Psoas muscle (tissue), 8 donors: Measurements from ENCODE around the gene NUDT19. TPM values are rescaled to one million over a fixed set of nuclear protein-coding genes. Genes with fewer than 3 reads are reported as not detected.

Experiments
- ATAC-seq, 4 donors: fragments of 200-7000 bp; cut with Tn5 transposase; one replicate each; pipeline ENCODE4 v1.9.1; 2020; ENCODE audit warnings: moderate library complexity in 3 of 4, mild to moderate bottlenecking in 2 of 4
- DNase-seq, 2 donors: peaks; one replicate each; pipeline ENCODE4 v3.0.0-alpha.2; 2020
- H3K27ac ChIP-seq: fragments of 200-600 bp; one replicate; pipeline ENCODE4 v1.8.0; 2022
- H3K27me3 ChIP-seq, 3 donors: fragments of 200-600 bp in 1 of 3; one replicate each; pipeline versions ENCODE4 v1.6.1 to v1.8.0; 2013 to 2022; ENCODE audit warnings: low read length in 2 of 3, mild to moderate bottlenecking in 2 of 3, moderate library complexity in 1 of 3; ENCODE audit not compliant: insufficient read depth in 3 of 3
- H3K36me3 ChIP-seq, 2 donors: fragments of 200-600 bp in 1 of 2; one replicate each; pipeline versions ENCODE4 v1.6.1 to v1.8.0; 2013 to 2022; ENCODE audit warnings: low read depth in 1 of 2, mild to moderate bottlenecking in 1 of 2, moderate library complexity in 1 of 2; ENCODE audit not compliant: insufficient read depth in 1 of 2
- H3K4me1 ChIP-seq: fragments of 200-600 bp; one replicate; pipeline ENCODE4 v1.8.0; 2022
- H3K4me3 ChIP-seq: fragments of 200-600 bp; one replicate; pipeline ENCODE4 v1.8.0; 2022; ENCODE audit warnings: mild to moderate bottlenecking
- H3K9me3 ChIP-seq: fragments of 200-600 bp; one replicate; pipeline ENCODE4 v1.8.0; 2022
- WGBS, 3 donors: extraction: QIAGEN DNeasy Blood & Tissue Kit; methylation state at CpG; one replicate each; pipeline versions ENCODE4 v1.1.6 to v1.1.7; 2013; 5-methylcytosine and 5-hydroxymethylcytosine counted together
- intact Hi-C, 2 donors: fragments of 100-400 bp; cut with DNase I; formaldehyde crosslinking; loops; one replicate each; pipeline versions ENCODE4 v1.11.0 to v1.14.2; 2022
- polyA plus RNA-seq, 3 donors: library from polyadenylated mRNA; stranded (reverse); fragments of 200-250 nt; gene quantifications; one replicate each; pipeline ENCODE4 v1.2.3, GENCODE V29; 2013
- total RNA-seq, 4 donors: library from RNA; stranded (reverse); fragmentation: NEBNext Ultra II Directional in 2 of 4; extraction: Animal tissue kit (Norgen Biotek cat#: 25700) in 2 of 4; gene quantifications; one replicate each; pipeline versions ENCODE4 v1.2.1 to v1.2.4, GENCODE V29; 2021 to 2023
- TF ChIP-seq, protein P1 (sequence below): fragments of 200-600 bp; IDR thresholded peaks from one replicate; pipeline ENCODE4 v1.8.0; 2022; ENCODE audit warnings: antibody characterized with exemption
- donor health status: healthy with polysubstance abuse.
- donor health status: DM: no; HTN: no; CAD: no; lungs with moderate emphysema.
- donor health status: Bipolar disorder and iron deficiency.
- donor health status: healthy.
- donor health status: DM: yes; HTN: yes; CAD: no.
- donor health status: DM: no; HTN: no; CAD: no.
- donor health status: DM: no; HTN: no; CAD: no.
- donor health status: DM: yes; HTN: yes; CAD: no.

NUDT19 gene
- total and polyA plus RNA-seq, 7 donors, result 10.7 to 27.5 (median 17.4) TPM

DNA sequence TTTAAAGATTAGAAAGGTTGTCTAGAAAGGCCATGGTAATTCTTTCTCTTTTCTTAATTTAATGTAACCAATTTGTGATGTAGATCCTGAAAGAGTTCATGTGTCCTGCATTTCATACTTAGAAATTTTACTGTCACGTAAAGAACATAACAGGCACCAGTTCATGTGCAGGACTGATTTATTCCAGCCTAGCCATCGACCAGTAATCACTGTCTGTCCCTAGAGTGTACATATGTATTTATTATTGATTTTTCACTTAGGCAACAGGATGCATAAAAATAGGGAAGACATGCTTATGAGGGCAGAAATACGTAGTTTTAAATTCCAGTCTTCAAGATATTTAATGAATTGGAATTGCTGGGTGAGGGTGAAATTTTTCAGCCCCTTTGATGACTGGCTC lies 65.6 kb downstream of the NUDT19 start:
- ATAC-seq (no peak), DNase-seq (no peak)
- TF ChIP-seq, protein P1, sequence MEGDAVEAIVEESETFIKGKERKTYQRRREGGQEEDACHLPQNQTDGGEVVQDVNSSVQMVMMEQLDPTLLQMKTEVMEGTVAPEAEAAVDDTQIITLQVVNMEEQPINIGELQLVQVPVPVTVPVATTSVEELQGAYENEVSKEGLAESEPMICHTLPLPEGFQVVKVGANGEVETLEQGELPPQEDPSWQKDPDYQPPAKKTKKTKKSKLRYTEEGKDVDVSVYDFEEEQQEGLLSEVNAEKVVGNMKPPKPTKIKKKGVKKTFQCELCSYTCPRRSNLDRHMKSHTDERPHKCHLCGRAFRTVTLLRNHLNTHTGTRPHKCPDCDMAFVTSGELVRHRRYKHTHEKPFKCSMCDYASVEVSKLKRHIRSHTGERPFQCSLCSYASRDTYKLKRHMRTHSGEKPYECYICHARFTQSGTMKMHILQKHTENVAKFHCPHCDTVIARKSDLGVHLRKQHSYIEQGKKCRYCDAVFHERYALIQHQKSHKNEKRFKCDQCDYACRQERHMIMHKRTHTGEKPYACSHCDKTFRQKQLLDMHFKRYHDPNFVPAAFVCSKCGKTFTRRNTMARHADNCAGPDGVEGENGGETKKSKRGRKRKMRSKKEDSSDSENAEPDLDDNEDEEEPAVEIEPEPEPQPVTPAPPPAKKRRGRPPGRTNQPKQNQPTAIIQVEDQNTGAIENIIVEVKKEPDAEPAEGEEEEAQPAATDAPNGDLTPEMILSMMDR, result no peak
- no peak overlapping the region for H3K27ac ChIP-seq
- no peaks in the 10 kb centered on the region for H3K4me1 ChIP-seq
- WGBS, 3 donors, result 65 to 72% (median 71%) methylated on average over 3 of the region's 3 CpGs
- intact Hi-C loops, result no loop called here
- H3K27me3 ChIP-seq, result peaks cover 0 to 2% (median 0%) of the 10 kb centered on the region in 3 donors
- no peaks in the 10 kb centered on the region for H3K9me3 ChIP-seq
- H3K4me3 ChIP-seq, result no peak overlapping the region
- H3K36me3 ChIP-seq, result no peaks in the 10 kb centered on the region

Other genes starting within 250 kb of the NUDT19 start
- 100 to 1,000 TPM in 2 of 4 donors, 10 to 100 TPM in 2; 86.5 to 173 (median 100) TPM for gene PDCD5, start 110.6 kb upstream of the NUDT19 start, total RNA-seq
- gene PDCD5, start 110.6 kb upstream of the NUDT19 start, polyA plus RNA-seq, result 100 to 1,000 TPM; 112 to 186 (median 171) TPM
- 10 to 100 TPM; 11.2 to 31.7 (median 18.8) TPM for gene ANKRD27, start 16.6 kb upstream of the NUDT19 start, total RNA-seq
- gene ANKRD27, start 16.6 kb upstream of the NUDT19 start, polyA plus RNA-seq, result 10 to 100 TPM in 2 of 3 donors, 1 to 10 TPM in 1; 6.3 to 43.3 (median 16.9) TPM
- 1 to 10 TPM in 3 of 4 donors, under 1 TPM in 1; 0.98 to 3.9 (median 2.8) TPM for gene RGS9BP, start 16.0 kb upstream of the NUDT19 start, total RNA-seq
- gene RGS9BP, start 16.0 kb upstream of the NUDT19 start, polyA plus RNA-seq, result 1 to 10 TPM in 2 of 3 donors, under 1 TPM in 1; 0.10 to 8.2 (median 3.8) TPM
- gene TDRD12, start 27.9 kb downstream of the NUDT19 start, total RNA-seq, result under 1 TPM in 3 of 4 donors, not detected in 1; 0.17 to 0.28 (median 0.21) TPM
- under 1 TPM in 1 of 3 donors, not detected in 2; 0.14 TPM for gene TDRD12, start 27.9 kb downstream of the NUDT19 start, polyA plus RNA-seq
- under 1 TPM in 1 of 4 donors, not detected in 3; 0.36 TPM for gene SLC7A9, start 177.9 kb downstream of the NUDT19 start, total RNA-seq
- gene SLC7A9, start 177.9 kb downstream of the NUDT19 start, polyA plus RNA-seq, result under 1 TPM; 0.10 to 0.23 (median 0.10) TPM